A673 (cell line): ENCODE results near the gene CXCL5.

Experiments used
- CTCF ChIP-seq: fragments of 300-800, 200-600 bp; sonication (generic); conservative IDR thresholded peaks from 2 replicates; pipeline ENCODE4 v1.5.1; 2017; ENCODE audit warnings: low read depth, mild to moderate bottlenecking, antibody characterized with exemption, low read length, moderate library complexity, mixed read lengths
- EZH2 ChIP-seq: fragments of 200-600 bp; sonication (generic); IDR thresholded peaks from 2 replicates; pipeline ENCODE4 v1.6.1; 2017; ENCODE audit warnings: borderline replicate concordance, low read depth, mild to moderate bottlenecking, mixed read lengths, antibody characterized with exemption, low read length; ENCODE audit not compliant: poor library complexity, severe bottlenecking

DNA sequence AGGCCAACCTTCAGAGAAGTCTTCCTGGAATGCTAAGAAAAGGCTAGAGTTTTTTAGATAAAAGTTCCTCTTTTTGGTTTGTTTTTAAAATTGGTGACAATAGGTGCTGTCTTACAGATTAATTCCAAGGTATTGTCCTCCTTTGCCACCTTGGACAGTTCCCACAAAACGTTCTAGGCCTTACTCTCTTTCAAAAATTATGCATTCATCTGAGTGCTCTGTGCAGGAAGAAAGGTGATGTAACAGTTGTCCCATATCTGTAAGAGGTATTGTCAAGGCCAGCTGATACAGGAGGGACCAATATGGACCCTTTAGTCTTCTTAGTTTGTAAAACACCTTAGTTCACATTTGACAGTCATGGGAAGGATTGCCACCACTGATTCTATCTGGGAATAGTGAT is 15.9 kb upstream of the CXCL5 start:
- TF ChIP-seq CTCF (no peak), EZH2 (no peak)
